Measurements from ENCODE around the gene AKAP11.

Gene AKAP11

GRCh38 chr13:42337808-42338600 lies 66.1 kb downstream of the AKAP11 start:
- FAIRE-seq: no peak

GRCh38 chr13:42345367-42345766 lies 73.4 kb downstream of the AKAP11 start:
- no peak for FAIRE-seq

GRCh38 chr13:42348576-42348975 lies 76.6 kb downstream of the AKAP11 start:
- no peak for FAIRE-seq

- FAIRE-seq: no peak
Measured at GRCh38 chr13:42350141-42350540, 78.2 kb downstream of the AKAP11 start.

GRCh38 chr13:42354241-42355091 lies 82.5 kb downstream of the AKAP11 start:
- FAIRE-seq: no peak

- no peak for FAIRE-seq
Measured at GRCh38 chr13:42355092-42355485, 83.1 kb downstream of the AKAP11 start.

- no peak for FAIRE-seq
Measured at GRCh38 chr13:42355491-42356183, 83.7 kb downstream of the AKAP11 start.

- FAIRE-seq: no peak
Measured at GRCh38 chr13:42356184-42356575, 84.2 kb downstream of the AKAP11 start.

GRCh38 chr13:42360046-42360574 lies 88.2 kb downstream of the AKAP11 start:
- no peak for FAIRE-seq

GRCh38 chr13:42361701-42362100 lies 89.7 kb downstream of the AKAP11 start:
- no peak for FAIRE-seq

GRCh38 chr13:42363941-42364612 lies 92.1 kb downstream of the AKAP11 start:
- no peak for FAIRE-seq

GRCh38 chr13:42364613-42365000 lies 92.7 kb downstream of the AKAP11 start:
- FAIRE-seq: no peak

- FAIRE-seq: no peak
Measured at GRCh38 chr13:42367831-42368230, 95.9 kb downstream of the AKAP11 start.

GRCh38 chr13:42369071-42369797 lies 97.3 kb downstream of the AKAP11 start:
- FAIRE-seq: no peak

- no peak for FAIRE-seq
Measured at GRCh38 chr13:42370229-42370628, 98.3 kb downstream of the AKAP11 start.
